PC-9 (cell line): ENCODE results near the gene IGF2R.

ENCODE experiments used
- CTCF ChIP-seq: fragments of 200-600 bp; sonication (generic); conservative IDR thresholded peaks from 2 replicates; pipeline ENCODE4 v1.6.1; 2017; ENCODE audit warnings: mixed run types, antibody characterized with exemption, mild to moderate bottlenecking, moderate library complexity
- EZH2 ChIP-seq: fragments of 200-600 bp; sonication (generic); IDR thresholded peaks from 2 replicates; pipeline ENCODE4 v1.8.0; 2017; ENCODE audit warnings: antibody characterized with exemption, low read depth

- TF ChIP-seq CTCF, result no peak
- TF ChIP-seq EZH2, result no peak
Observed at GRCh38 chr6:160044687-160045086, 75.8 kb downstream of the IGF2R start.
